GM23338 (cell line): ENCODE results near the gene RIMS4. TPM values are rescaled to one million over a fixed set of nuclear protein-coding genes. Genes with fewer than 3 reads are reported as not detected.

Source experiments
- ATAC-seq: fragments of 200-7000 bp; cut with Tn5 transposase; 3 replicates; pipeline ENCODE4 v1.9.1; 2020
- DNase-seq: peaks from one replicate; pipeline ENCODE4 v3.0.0-alpha.2; 2015; ENCODE audit warnings: low spot score
- H2AFZ ChIP-seq: fragments of 200-600 bp; sonication (generic); 2 replicates; pipeline ENCODE4 v1.8.0; 2016; ENCODE audit warnings: antibody characterized with exemption, mild to moderate bottlenecking, moderate library complexity
- H3F3A ChIP-seq: fragments of 200-600 bp; sonication (generic); replicated peaks from 2 replicates; pipeline ENCODE4 v1.8.0; 2017; ENCODE audit warnings: antibody characterized with exemption, mixed run types, low read depth
- H3K27ac ChIP-seq: fragments of 200-600 bp; sonication (generic); 2 replicates; pipeline ENCODE4 v1.6.1; 2016; ENCODE audit warnings: low read depth
- H3K27me3 ChIP-seq: fragments of 200-600 bp; sonication (generic); 2 replicates; pipeline ENCODE4 v1.8.0; 2016; ENCODE audit warnings: mild to moderate bottlenecking, mixed run types, moderate library complexity; ENCODE audit not compliant: insufficient read depth
- H3K36me3 ChIP-seq: fragments of 200-600 bp; sonication (generic); 2 replicates; pipeline ENCODE4 v1.8.0; 2016; ENCODE audit warnings: mild to moderate bottlenecking; ENCODE audit not compliant: insufficient read depth
- H3K4me1 ChIP-seq: fragments of 200-600 bp; sonication (generic); 2 replicates; pipeline ENCODE4 v1.8.0; 2016; ENCODE audit warnings: mild to moderate bottlenecking, moderate library complexity; ENCODE audit not compliant: insufficient read depth
- H3K4me2 ChIP-seq: fragments of 200-600 bp; sonication (generic); 2 replicates; pipeline ENCODE4 v1.7.1; 2017; ENCODE audit warnings: mixed run types
- H3K4me3 ChIP-seq: fragments of 200-600 bp; sonication (generic); 2 replicates; pipeline ENCODE4 v1.6.1; 2016; ENCODE audit warnings: mixed run types
- H3K79me2 ChIP-seq: fragments of 200-600 bp; sonication (generic); replicated peaks from 2 replicates; pipeline ENCODE4 v1.8.0; 2017; ENCODE audit warnings: mild to moderate bottlenecking; ENCODE audit not compliant: insufficient read depth
- H3K9me2 ChIP-seq: fragments of 200-600 bp; sonication (generic); 2 replicates; pipeline ENCODE4 v1.8.0; 2017; ENCODE audit not compliant: insufficient read depth
- H4K20me1 ChIP-seq: fragments of 200-600 bp; sonication (generic); replicated peaks from 2 replicates; pipeline ENCODE4 v1.8.0; 2017; ENCODE audit warnings: mild to moderate bottlenecking; ENCODE audit not compliant: insufficient read depth
- H3K27ac Mint-ChIP-seq: 2 replicates; pipeline ENCODE4 v1.8.0; 2020; ENCODE audit warnings: inconsistent platforms, mild to moderate bottlenecking, moderate library complexity, mixed read lengths
- H3K27me3 Mint-ChIP-seq: 3 replicates; pipeline ENCODE4 v1.8.0; 2022; ENCODE audit warnings: low read depth, mild to moderate bottlenecking, moderate library complexity, mixed read lengths, inconsistent platforms; ENCODE audit not compliant: insufficient read depth, poor library complexity
- H3K36me3 Mint-ChIP-seq: 3 replicates; pipeline ENCODE4 v1.8.0; 2021; ENCODE audit warnings: low read depth, mild to moderate bottlenecking, inconsistent platforms, moderate library complexity, mixed read lengths
- H3K4me1 Mint-ChIP-seq: 3 replicates; pipeline ENCODE4 v1.8.0; 2020; ENCODE audit warnings: mild to moderate bottlenecking, inconsistent platforms, mixed read lengths
- H3K4me3 Mint-ChIP-seq: 3 replicates; pipeline ENCODE4 v1.8.0; 2021; ENCODE audit warnings: moderate library complexity, mild to moderate bottlenecking, inconsistent platforms, mixed read lengths
- H3K9me3 Mint-ChIP-seq: 3 replicates; pipeline ENCODE4 v1.8.0; 2020; ENCODE audit warnings: moderate library complexity, mild to moderate bottlenecking, inconsistent platforms, mixed read lengths
- CREB1 ChIP-seq: fragments of 250-450 bp; sonication (Bioruptor Pico); IDR thresholded peaks from 2 replicates; pipeline ENCODE4 v1.5.0; 2020; ENCODE audit warnings: low read depth, mild to moderate bottlenecking, moderate library complexity
- CTCF ChIP-seq, 2 experiments: fragments of 200-600 bp in 1 of 2; sonication (generic) in 1 of 2; conservative IDR thresholded peaks; 2 replicates each; pipeline versions ENCODE4 v1.5.1 to v1.6.1; 2016 to 2017; ENCODE audit warnings: antibody characterized with exemption in 2 of 2, low read depth in 2 of 2, mild to moderate bottlenecking in 2 of 2, moderate library complexity in 1 of 2
- ETS1 ChIP-seq: IDR thresholded peaks from 2 replicates; pipeline ENCODE4 v1.6.1; 2016; ENCODE audit warnings: antibody characterized with exemption
- EZH2 ChIP-seq: fragments of 200-600 bp; sonication (generic); IDR thresholded peaks from one replicate; pipeline ENCODE4 v1.8.0; 2017; ENCODE audit warnings: antibody characterized with exemption, mild to moderate bottlenecking, low read depth; ENCODE audit not compliant: unreplicated experiment
- JUNB ChIP-seq: IDR thresholded peaks from one replicate; pipeline ENCODE4 v1.6.1; 2016; ENCODE audit warnings: antibody characterized with exemption; ENCODE audit not compliant: unreplicated experiment
- NANOG ChIP-seq: IDR thresholded peaks from 2 replicates; pipeline ENCODE4 v1.6.1; 2016; ENCODE audit warnings: antibody characterized with exemption, borderline replicate concordance
- POLR2AphosphoS5 ChIP-seq: IDR thresholded peaks from 2 replicates; pipeline ENCODE4 v1.6.1; 2016; ENCODE audit warnings: antibody characterized with exemption, low read depth
- REST ChIP-seq: IDR thresholded peaks from one replicate; pipeline ENCODE4 v1.6.1; 2018; ENCODE audit warnings: antibody characterized with exemption; ENCODE audit not compliant: unreplicated experiment
- STAT1 ChIP-seq: IDR thresholded peaks from one replicate; pipeline ENCODE4 v1.6.1; 2016; ENCODE audit warnings: antibody characterized with exemption; ENCODE audit not compliant: unreplicated experiment
- ZNF331 ChIP-seq: fragments of 250-450 bp; sonication (Bioruptor Pico); IDR thresholded peaks from 2 replicates; pipeline ENCODE4 v1.5.0; 2020; ENCODE audit warnings: low read depth, mild to moderate bottlenecking, moderate library complexity
- ZNF462 ChIP-seq: fragments of 250-450 bp; sonication (Bioruptor Pico); IDR thresholded peaks from 2 replicates; pipeline ENCODE4 v1.5.0; 2020; ENCODE audit warnings: mild to moderate bottlenecking, moderate library complexity
- polyA plus RNA-seq: library from polyadenylated mRNA; unstranded; fragments of >200 nt; fragmentation: Nextera tagmentation; extraction: Ambion mirVana; gene quantifications from 2 replicates; pipeline ENCODE4 v1.2.1, GENCODE V29; 2016
- total RNA-seq: library from RNA; depleted of rRNA; stranded (reverse); fragments of >200 nt; shearing (Covaris generic); gene quantifications from 2 replicates; pipeline ENCODE4 v1.2.3, GENCODE V29; 2014

The RIMS4 gene
- total and polyA plus RNA-seq, 2 experiments from 2014 or later = 3.5 to 39.7 TPM

- no peak overlapping the region for H3K4me3 ChIP-seq
- TF ChIP-seq REST = no peak
- TF ChIP-seq EZH2 = no peak
- no peak for TF ChIP-seq NANOG
- TF ChIP-seq CTCF (conservative IDR thresholded peaks at IDR 0.05; ENCODE audit: low read depth in 2 of 2) = no peak
- TF ChIP-seq POLR2AphosphoS5 = no peak
- no peak for TF ChIP-seq JUNB
- TF ChIP-seq ZNF331 (CRISPR knock-in tag) = no peak
- no peak for TF ChIP-seq ETS1
- TF ChIP-seq STAT1 = no peak
- no peak for TF ChIP-seq CREB1 (CRISPR knock-in tag)
- TF ChIP-seq ZNF462 = no peak
- no peak overlapping the region for H3K27ac ChIP-seq
- no peaks in the 10 kb centered on the region for H3K36me3 ChIP-seq
- H3F3A ChIP-seq = no peaks in the 10 kb centered on the region
- no peaks in the 10 kb centered on the region for H3K9me2 ChIP-seq
- DNase-seq (no peak), ATAC-seq (no peak)
- Mint-ChIP-seq H3K36me3 (peaks cover 3% of the 10 kb centered on the region; the same call in 2 of the 3 replicates), H3K27me3 (no peaks in the 10 kb centered on the region), H3K4me1 (no peaks in the 10 kb centered on the region), H3K27ac (no peak overlapping the region), H3K4me3 (no peak overlapping the region), H3K9me3 (peaks cover 14% of the 10 kb centered on the region)
- H4K20me1 ChIP-seq = no peaks in the 10 kb centered on the region
- no peak overlapping the region for H3K4me2 ChIP-seq
- H3K79me2 ChIP-seq = no peaks in the 10 kb centered on the region
- no peaks in the 10 kb centered on the region for H3K4me1 ChIP-seq
- no peaks in the 10 kb centered on the region for H3K27me3 ChIP-seq
- no peak overlapping the region for H2AFZ ChIP-seq
Observed at GRCh38 chr20:44843876-44844275, 33.5 kb upstream of the RIMS4 start.
